ENCODE results near the gene WDR20. TPM values are rescaled to one million over a fixed set of nuclear protein-coding genes. Genes with fewer than 3 reads are reported as not detected.
"Not testable (repeated sequence)": the region's sequence is repeated elsewhere in the genome, so short reads cannot be mapped to it uniquely, and the experiment has no call there.

WDR20 gene
- total RNA-seq, 1 donor from 2014 or later, result 20.5 TPM

GRCh38 chr14:102126807-102127455, 12.8 kb upstream of the WDR20 start:
- intact Hi-C loops (cut with micrococcal nuclease), result no loop called here
- DNase-seq (no peak), ATAC-seq (no peak)

- no peak for ATAC-seq
- no peak for DNase-seq
- intact Hi-C loops (cut with micrococcal nuclease), result no loop called here
These were observed 8.0 kb upstream of the WDR20 start for GRCh38 chr14:102131741-102132140.

GRCh38 chr14:102134021-102134420, 5.7 kb upstream of the WDR20 start:
- DNase-seq; ATAC-seq; intact Hi-C loops (cut with micrococcal nuclease): not testable (repeated sequence)

- DNase-seq; ATAC-seq; intact Hi-C loops (cut with micrococcal nuclease): not testable (repeated sequence)
These were observed 5.0 kb upstream of the WDR20 start for GRCh38 chr14:102134719-102135118.

GRCh38 chr14:102135456-102135855, 4.2 kb upstream of the WDR20 start:
- intact Hi-C loops (cut with micrococcal nuclease); DNase-seq; ATAC-seq: not testable (repeated sequence)

- intact Hi-C loops (cut with micrococcal nuclease), result no loop called here
- ATAC-seq, result no peak
These were observed 1.2 kb upstream of the WDR20 start for GRCh38 chr14:102138535-102138934.

GRCh38 chr14:102138961-102139285, 774 bp upstream of the WDR20 start:
- ATAC-seq (no peak), DNase-seq (no peak)
- intact Hi-C loops (cut with micrococcal nuclease), result no loop called here

More at GRCh38 chr14:102138535-102138934, 1.2 kb upstream of the WDR20 start:
- no peak for DNase-seq

- ATAC-seq (peak; percentile 33), DNase-seq (peak; percentile 45)
- intact Hi-C loops (cut with micrococcal nuclease), result loop anchor here (10.0 kb wide), 1 partner anchor 65 kb away; no protein-coding TSS in a partner anchor
These were observed 491 bp downstream of the WDR20 start for GRCh38 chr14:102140027-102140749.

GRCh38 chr14:102140750-102141145, 1.1 kb downstream of the WDR20 start:
- ATAC-seq, result no peak
- no peak for DNase-seq
- intact Hi-C loops (cut with micrococcal nuclease), result loop anchor here (10.0 kb wide), 1 partner anchor 64 kb away; no protein-coding TSS in a partner anchor

- ATAC-seq (no peak), DNase-seq (no peak)
- intact Hi-C loops (cut with micrococcal nuclease), result loop anchor here (10.0 kb wide), 1 partner anchor 63 kb away; no protein-coding TSS in a partner anchor
These were observed 2.1 kb downstream of the WDR20 start for GRCh38 chr14:102141797-102142196.

- intact Hi-C loops (cut with micrococcal nuclease), result loop anchor here (10.0 kb wide), 1 partner anchor 60 kb away; no protein-coding TSS in a partner anchor
- DNase-seq, result no peak
- ATAC-seq, result no peak
These were observed 5.2 kb downstream of the WDR20 start for GRCh38 chr14:102144914-102145313.

GRCh38 chr14:102145395-102145794, 5.7 kb downstream of the WDR20 start:
- ATAC-seq (no peak), DNase-seq (no peak)
- intact Hi-C loops (cut with micrococcal nuclease), result loop anchor here (10.0 kb wide), 1 partner anchor 59 kb away; no protein-coding TSS in a partner anchor

GRCh38 chr14:102146423-102146822, 6.7 kb downstream of the WDR20 start:
- intact Hi-C loops (cut with micrococcal nuclease), result loop anchor here (10.0 kb wide), 1 partner anchor 58 kb away; no protein-coding TSS in a partner anchor
- no peak for ATAC-seq
- no peak for DNase-seq

GRCh38 chr14:102150083-102150482, 10.4 kb downstream of the WDR20 start:
- ATAC-seq (no peak), DNase-seq (no peak)
- intact Hi-C loops (cut with micrococcal nuclease), result no loop called here

- intact Hi-C loops (cut with micrococcal nuclease), result no loop called here
- DNase-seq (no peak), ATAC-seq (peak; percentile 86)
These were observed 11.0 kb downstream of the WDR20 start for GRCh38 chr14:102150744-102151143.

GRCh38 chr14:102151411-102151810, 11.7 kb downstream of the WDR20 start:
- DNase-seq, result not testable (repeated sequence)

GRCh38 chr14:102154121-102154520, 14.4 kb downstream of the WDR20 start:
- DNase-seq, result no peak
- intact Hi-C loops (cut with micrococcal nuclease), result no loop called here
- no peak for ATAC-seq

More at GRCh38 chr14:102151411-102151810, 11.7 kb downstream of the WDR20 start:
- intact Hi-C loops (cut with micrococcal nuclease); ATAC-seq: not testable (repeated sequence)

GRCh38 chr14:102154821-102155549, 15.3 kb downstream of the WDR20 start:
- no peak for ATAC-seq

GRCh38 chr14:102157346-102157745, 17.6 kb downstream of the WDR20 start:
- DNase-seq (no peak), ATAC-seq (no peak)
- intact Hi-C loops (cut with micrococcal nuclease), result no loop called here

More at GRCh38 chr14:102154821-102155549, 15.3 kb downstream of the WDR20 start:
- no peak for DNase-seq
- intact Hi-C loops (cut with micrococcal nuclease), result no loop called here

- ATAC-seq, result no peak
- intact Hi-C loops (cut with micrococcal nuclease), result no loop called here
- no peak for DNase-seq
These were observed 19.1 kb downstream of the WDR20 start for GRCh38 chr14:102158797-102159196.

All from left ventricle myocardium superior (tissue), 1 donor.